Measurements from ENCODE around the gene ZNF543. TPM values are rescaled to one million over a fixed set of nuclear protein-coding genes. Genes with fewer than 3 reads are reported as not detected.

Gene ZNF543
- total and polyA plus RNA-seq, 2 of the 13 experiments (the other 11 are each of a cell fraction or from before 2014, with no cell fraction given), result 2.1 to 8.9 TPM

- TF ChIP-seq ZNF75D (CRISPR knock-in tag; IDR thresholded peaks at IDR 0.05; ENCODE audit: borderline replicate concordance), result no peak
- no peak for TF ChIP-seq LCORL (IDR thresholded peaks at IDR 0.05)
- peak; percentile 30; the same call in 1 of the 2 replicates for TF ChIP-seq LCORL (CRISPR knock-in tag; IDR thresholded peaks at IDR 0.05)
- peak; percentile 44; the same call in 1 of the 2 replicates for TF ChIP-seq DMAP1 (CRISPR knock-in tag; IDR thresholded peaks at IDR 0.05)
- no peak for TF ChIP-seq ZXDC (CRISPR knock-in tag; IDR thresholded peaks at IDR 0.05)
- TF ChIP-seq HIVEP1 (CRISPR knock-in tag; IDR thresholded peaks at IDR 0.05), result no peak
- no peak for TF ChIP-seq SNAPC2 (CRISPR knock-in tag; IDR thresholded peaks at IDR 0.05)
- no peak for TF ChIP-seq HMGA1 (CRISPR knock-in tag; conservative IDR thresholded peaks at IDR 0.05)
- TF ChIP-seq ZSCAN30 (CRISPR knock-in tag; IDR thresholded peaks at IDR 0.05), result no peak
- TF ChIP-seq ZNF430 (CRISPR knock-in tag; IDR thresholded peaks at IDR 0.05), result no peak
- TF ChIP-seq ZNF674 (CRISPR knock-in tag; IDR thresholded peaks at IDR 0.05; ENCODE audit: low read depth), result no peak
- TF ChIP-seq TARDBP (CRISPR knock-in tag; IDR thresholded peaks at IDR 0.05), result peak; percentile 60
- peak; percentile 83 for TF ChIP-seq HCFC1 (IDR thresholded peaks at IDR 0.05; ENCODE audit: low read depth, low read length)
- no peak for TF ChIP-seq TOE1 (CRISPR knock-in tag; IDR thresholded peaks at IDR 0.05)
- 0 out of 2 replicates have a peak, but pooled peaks have one; percentile 3 for TF ChIP-seq ZNF451 (CRISPR knock-in tag; IDR thresholded peaks at IDR 0.05)
- TF ChIP-seq ZNF468 (CRISPR knock-in tag; IDR thresholded peaks at IDR 0.05), result no peak
- no peak for TF ChIP-seq ZNF773 (CRISPR knock-in tag; IDR thresholded peaks at IDR 0.05; ENCODE audit: borderline replicate concordance)
- no peak for TF ChIP-seq ZNF670 (CRISPR knock-in tag; IDR thresholded peaks at IDR 0.05; ENCODE audit: borderline replicate concordance)
- TF ChIP-seq KDM2A (CRISPR knock-in tag; IDR thresholded peaks at IDR 0.05; ENCODE audit: borderline replicate concordance, low read depth), result peak; percentile 89
- TF ChIP-seq ADNP (CRISPR knock-in tag; IDR thresholded peaks at IDR 0.05), result no peak
- TF ChIP-seq NPAS2 (CRISPR knock-in tag; IDR thresholded peaks at IDR 0.05; ENCODE audit: borderline replicate concordance), result no peak
- no peak for TF ChIP-seq ZNF362 (CRISPR knock-in tag; IDR thresholded peaks at IDR 0.05; ENCODE audit: borderline replicate concordance)
- TF ChIP-seq CREBL2 (CRISPR knock-in tag; IDR thresholded peaks at IDR 0.05; ENCODE audit: borderline replicate concordance), result 0 out of 2 replicates have a peak, but pooled peaks have one; percentile 73
- TF ChIP-seq REPIN1 (CRISPR knock-in tag; IDR thresholded peaks at IDR 0.05; ENCODE audit: borderline replicate concordance, low read depth), result no peak; the same call in 1 of the 2 replicates
- no peak for TF ChIP-seq GTF3A (CRISPR knock-in tag; conservative IDR thresholded peaks at IDR 0.05)
- TF ChIP-seq U2AF1 (optimal IDR thresholded peaks at IDR 0.05; ENCODE audit: low read depth, low read length), result no peak
- no peak for TF ChIP-seq ZNF333 (CRISPR knock-in tag; IDR thresholded peaks at IDR 0.05; ENCODE audit: borderline replicate concordance)
- TF ChIP-seq MTF1 (CRISPR knock-in tag; IDR thresholded peaks at IDR 0.05), result no peak
- no peak for TF ChIP-seq POLR2AphosphoS2 (IDR thresholded peaks at IDR 0.05; ENCODE audit: low read depth, low read length)
- no peak for TF ChIP-seq THYN1 (CRISPR knock-in tag; IDR thresholded peaks at IDR 0.05; ENCODE audit: borderline replicate concordance, low read depth)
Measured at GRCh38 chr19:57362997-57363687, 42.9 kb downstream of the ZNF543 start, which contains the start of the genes TRAPPC2B and ZNF547 (continued).
